HepG2 (cell line): ENCODE measurements around the gene EIF3B. TPM values are rescaled to one million over a fixed set of nuclear protein-coding genes. Genes with fewer than 3 reads are reported as not detected.
A peak's percentile ranks its signal among the peaks of the same experiment; 100 is the strongest.

Experiments
- BRD4 ChIP-seq: sonication (generic); formaldehyde crosslinking; IDR thresholded peaks from 2 replicates; pipeline ENCODE4 v1.4.0; 2020; ENCODE audit warnings: missing genetic modification reagents
- EHMT2 ChIP-seq: fragments of 200-600 bp; sonication (generic); IDR thresholded peaks from 2 replicates; pipeline ENCODE4 v1.7.0; 2017; ENCODE audit warnings: antibody characterized with exemption, low read depth, low read length, borderline replicate concordance
- ELF1 ChIP-seq: sonication (generic); formaldehyde crosslinking; IDR thresholded peaks from 2 replicates; pipeline ENCODE4 v1.4.0; 2020; ENCODE audit warnings: missing genetic modification reagents
- EP300 ChIP-seq, 3 experiments: sonication (generic) in 1 of 3; formaldehyde crosslinking in 1 of 3; IDR thresholded peaks; 2 replicates each; pipeline versions ENCODE4 v1.5.1 to v1.6.1; 2011 to 2020; ENCODE audit warnings: low read depth in 2 of 3, low read length in 2 of 3, borderline replicate concordance in 1 of 3, improper control_type of control experiment in 1 of 3, mild to moderate bottlenecking in 1 of 3, missing genetic modification reagents in 1 of 3, moderate library complexity in 1 of 3
- ESRRA ChIP-seq: sonication (generic); formaldehyde crosslinking; IDR thresholded peaks from 2 replicates; pipeline ENCODE4 v1.5.1; 2020; ENCODE audit warnings: mild to moderate bottlenecking, low read depth, missing genetic modification reagents
- HNRNPUL1 ChIP-seq: fragments of 200-400 bp; formaldehyde crosslinking; IDR thresholded peaks from 2 replicates; pipeline ENCODE4 v1.6.1; 2017; ENCODE audit warnings: low read depth, mild to moderate bottlenecking, low read length, moderate library complexity
- MBD4 ChIP-seq: IDR thresholded peaks from 2 replicates; pipeline ENCODE4 v1.6.1; 2012; ENCODE audit warnings: low read length, inconsistent platforms, borderline replicate concordance
- NFRKB ChIP-seq: fragments of 450-650 bp; IDR thresholded peaks from 2 replicates; pipeline ENCODE4 v1.6.1; 2017
- RAD51 ChIP-seq: fragments of 450-650 bp; IDR thresholded peaks from 2 replicates; pipeline ENCODE4 v1.6.1; 2016; ENCODE audit warnings: borderline replicate concordance
- SP140L ChIP-seq: sonication (generic); formaldehyde crosslinking; IDR thresholded peaks from 2 replicates; pipeline ENCODE4 v1.4.0; 2020; ENCODE audit warnings: missing genetic modification reagents, borderline replicate concordance
- TEAD2 ChIP-seq: sonication (generic); formaldehyde crosslinking; IDR thresholded peaks from 2 replicates; pipeline ENCODE4 v1.9.0; 2021; ENCODE audit warnings: missing genetic modification reagents
- ZBTB38 ChIP-seq: sonication (generic); formaldehyde crosslinking; IDR thresholded peaks from 2 replicates; pipeline ENCODE4 v1.5.1; 2020; ENCODE audit warnings: mild to moderate bottlenecking, missing genetic modification reagents
- ZNF121 ChIP-seq: sonication (generic); formaldehyde crosslinking; IDR thresholded peaks from 2 replicates; pipeline ENCODE4 v1.5.0; 2020; ENCODE audit warnings: mild to moderate bottlenecking, missing genetic modification reagents
- ZNF225 ChIP-seq: sonication (generic); formaldehyde crosslinking; IDR thresholded peaks from 2 replicates; pipeline ENCODE4 v1.4.0; 2020; ENCODE audit warnings: mild to moderate bottlenecking, missing genetic modification reagents
- ZNF367 ChIP-seq: sonication (generic); formaldehyde crosslinking; IDR thresholded peaks from 2 replicates; pipeline ENCODE4 v1.4.0; 2020; ENCODE audit warnings: missing genetic modification reagents, borderline replicate concordance
- ZNF556 ChIP-seq: sonication (generic); formaldehyde crosslinking; IDR thresholded peaks from 2 replicates; pipeline ENCODE4 v1.4.0; 2020; ENCODE audit warnings: mild to moderate bottlenecking, missing genetic modification reagents, borderline replicate concordance
- ZNF563 ChIP-seq: sonication (generic); formaldehyde crosslinking; IDR thresholded peaks from 2 replicates; pipeline ENCODE4 v1.8.0; 2022; ENCODE audit warnings: mild to moderate bottlenecking, moderate library complexity, missing genetic modification reagents
- ZNF616 ChIP-seq: sonication (generic); formaldehyde crosslinking; IDR thresholded peaks from 2 replicates; pipeline ENCODE4 v1.5.0; 2020; ENCODE audit warnings: low read depth, mild to moderate bottlenecking, missing genetic modification reagents
- ZNF775 ChIP-seq: sonication (generic); formaldehyde crosslinking; IDR thresholded peaks from 2 replicates; pipeline ENCODE4 v1.4.0; 2020; ENCODE audit warnings: missing genetic modification reagents, mild to moderate bottlenecking, moderate library complexity, borderline replicate concordance
- ZNF776 ChIP-seq: sonication (generic); formaldehyde crosslinking; IDR thresholded peaks from 2 replicates; pipeline ENCODE4 v1.4.0; 2020; ENCODE audit warnings: mild to moderate bottlenecking, missing genetic modification reagents
- polyA plus RNA-seq, 8 experiments: library from polyadenylated mRNA; depleted of rRNA in 3 of 8; stranded (reverse) in 7 of 8; unstranded in 1 of 8; fragments of >200 nt; fragmentation: Illumina TruSeq in 4 of 8; extraction: Trizol in 4 of 8; gene quantifications; 2 replicates each; pipeline versions ENCODE4 v1.2.1 to v1.2.3, GENCODE V29; 2011 to 2016; ENCODE audit warnings: low read depth in 4 of 8, missing spikeins in 1 of 8, mixed read lengths in 1 of 8; ENCODE audit not compliant: insufficient read depth in 1 of 8
- total RNA-seq, 5 experiments: library from RNA; depleted of rRNA; stranded (reverse); fragments of >200 nt; fragmentation: Illumina TruSeq; extraction: Trizol; gene quantifications; 2 replicates each; pipeline ENCODE4 v1.2.3, GENCODE V29; 2016; ENCODE audit warnings: low read depth in 1 of 5
- TF ChIP-seq, protein P1 (sequence below): sonication (generic); formaldehyde crosslinking; IDR thresholded peaks from 2 replicates; pipeline ENCODE4 v1.5.0; 2020; ENCODE audit warnings: missing genetic modification reagents, mild to moderate bottlenecking, borderline replicate concordance
- TF ChIP-seq, protein P2 (sequence below): sonication (generic); formaldehyde crosslinking; IDR thresholded peaks from 2 replicates; pipeline ENCODE4 v1.4.0; 2020; ENCODE audit warnings: mild to moderate bottlenecking, low read depth, missing genetic modification reagents
- TF ChIP-seq, protein P3 (sequence below): sonication (generic); formaldehyde crosslinking; IDR thresholded peaks from 2 replicates; pipeline ENCODE4 v1.4.0; 2020; ENCODE audit warnings: mild to moderate bottlenecking, missing genetic modification reagents
- TF ChIP-seq, protein P4 (sequence below): sonication (generic); formaldehyde crosslinking; IDR thresholded peaks from 2 replicates; pipeline ENCODE4 v1.4.0; 2020; ENCODE audit warnings: low read depth, mild to moderate bottlenecking, missing genetic modification reagents

The EIF3B gene
- total and polyA plus RNA-seq, 2 of the 13 experiments (the other 11 are each of a cell fraction or from before 2014, with no cell fraction given), result 92.2 to 241 TPM

DNA sequence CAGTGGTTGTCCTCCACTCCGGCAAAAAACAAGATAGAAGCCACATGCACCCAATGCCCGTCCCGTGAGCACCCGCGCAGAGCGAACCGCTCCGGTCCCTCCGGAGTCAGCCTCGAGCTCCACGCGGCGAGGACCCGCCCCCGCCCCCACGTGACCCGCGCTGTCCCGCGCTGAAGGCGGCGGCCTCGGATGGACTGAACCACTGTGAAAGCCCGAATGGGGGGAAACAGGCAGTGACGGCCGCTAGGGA, 766 bp upstream of the EIF3B start (continued):
- no peak for TF ChIP-seq EP300 (IDR thresholded peaks at IDR 0.05; ENCODE audit: low read depth in 2 of 2, low read length in 2 of 2)
- TF ChIP-seq EP300 (CRISPR knock-in tag; IDR thresholded peaks at IDR 0.05; ENCODE audit: borderline replicate concordance), result no peak
- TF ChIP-seq ZNF616 (CRISPR knock-in tag), result 0 out of 2 replicates have a peak, but pooled peaks have one; percentile 76
- no peak for TF ChIP-seq MBD4
- TF ChIP-seq SP140L (CRISPR knock-in tag), result 0 out of 2 replicates have a peak, but pooled peaks have one; percentile 48
- no peak for TF ChIP-seq ZNF556
- TF ChIP-seq, protein P1, sequence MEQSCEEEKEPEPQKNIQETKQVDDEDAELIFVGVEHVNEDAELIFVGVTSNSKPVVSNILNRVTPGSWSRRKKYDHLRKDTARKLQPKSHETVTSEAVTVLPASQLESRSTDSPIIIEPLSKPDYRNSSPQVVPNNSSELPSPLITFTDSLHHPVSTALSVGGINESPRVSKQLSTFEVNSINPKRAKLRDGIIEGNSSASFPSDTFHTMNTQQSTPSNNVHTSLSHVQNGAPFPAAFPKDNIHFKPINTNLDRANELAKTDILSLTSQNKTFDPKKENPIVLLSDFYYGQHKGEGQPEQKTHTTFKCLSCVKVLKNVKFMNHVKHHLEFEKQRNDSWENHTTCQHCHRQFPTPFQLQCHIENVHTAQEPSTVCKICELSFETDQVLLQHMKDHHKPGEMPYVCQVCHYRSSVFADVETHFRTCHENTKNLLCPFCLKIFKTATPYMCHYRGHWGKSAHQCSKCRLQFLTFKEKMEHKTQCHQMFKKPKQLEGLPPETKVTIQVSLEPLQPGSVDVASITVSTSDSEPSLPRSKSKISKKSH, result peak; percentile 91
- TF ChIP-seq ELF1 (CRISPR knock-in tag), result no peak
- TF ChIP-seq ZNF225 (CRISPR knock-in tag), result peak; percentile 84; the same call in 1 of the 2 replicates
- peak; percentile 93 for TF ChIP-seq ZNF563 (CRISPR knock-in tag)
- TF ChIP-seq, protein P2, sequence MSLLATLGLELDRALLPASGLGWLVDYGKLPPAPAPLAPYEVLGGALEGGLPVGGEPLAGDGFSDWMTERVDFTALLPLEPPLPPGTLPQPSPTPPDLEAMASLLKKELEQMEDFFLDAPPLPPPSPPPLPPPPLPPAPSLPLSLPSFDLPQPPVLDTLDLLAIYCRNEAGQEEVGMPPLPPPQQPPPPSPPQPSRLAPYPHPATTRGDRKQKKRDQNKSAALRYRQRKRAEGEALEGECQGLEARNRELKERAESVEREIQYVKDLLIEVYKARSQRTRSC (CRISPR knock-in tag), result no peak; the same call in 1 of the 2 replicates
- no peak for TF ChIP-seq ZNF121
- peak; percentile 79; the same call in 1 of the 2 replicates for TF ChIP-seq TEAD2
- TF ChIP-seq ZNF367 (CRISPR knock-in tag), result peak; percentile 84; the same call in 1 of the 2 replicates
- TF ChIP-seq, protein P3, sequence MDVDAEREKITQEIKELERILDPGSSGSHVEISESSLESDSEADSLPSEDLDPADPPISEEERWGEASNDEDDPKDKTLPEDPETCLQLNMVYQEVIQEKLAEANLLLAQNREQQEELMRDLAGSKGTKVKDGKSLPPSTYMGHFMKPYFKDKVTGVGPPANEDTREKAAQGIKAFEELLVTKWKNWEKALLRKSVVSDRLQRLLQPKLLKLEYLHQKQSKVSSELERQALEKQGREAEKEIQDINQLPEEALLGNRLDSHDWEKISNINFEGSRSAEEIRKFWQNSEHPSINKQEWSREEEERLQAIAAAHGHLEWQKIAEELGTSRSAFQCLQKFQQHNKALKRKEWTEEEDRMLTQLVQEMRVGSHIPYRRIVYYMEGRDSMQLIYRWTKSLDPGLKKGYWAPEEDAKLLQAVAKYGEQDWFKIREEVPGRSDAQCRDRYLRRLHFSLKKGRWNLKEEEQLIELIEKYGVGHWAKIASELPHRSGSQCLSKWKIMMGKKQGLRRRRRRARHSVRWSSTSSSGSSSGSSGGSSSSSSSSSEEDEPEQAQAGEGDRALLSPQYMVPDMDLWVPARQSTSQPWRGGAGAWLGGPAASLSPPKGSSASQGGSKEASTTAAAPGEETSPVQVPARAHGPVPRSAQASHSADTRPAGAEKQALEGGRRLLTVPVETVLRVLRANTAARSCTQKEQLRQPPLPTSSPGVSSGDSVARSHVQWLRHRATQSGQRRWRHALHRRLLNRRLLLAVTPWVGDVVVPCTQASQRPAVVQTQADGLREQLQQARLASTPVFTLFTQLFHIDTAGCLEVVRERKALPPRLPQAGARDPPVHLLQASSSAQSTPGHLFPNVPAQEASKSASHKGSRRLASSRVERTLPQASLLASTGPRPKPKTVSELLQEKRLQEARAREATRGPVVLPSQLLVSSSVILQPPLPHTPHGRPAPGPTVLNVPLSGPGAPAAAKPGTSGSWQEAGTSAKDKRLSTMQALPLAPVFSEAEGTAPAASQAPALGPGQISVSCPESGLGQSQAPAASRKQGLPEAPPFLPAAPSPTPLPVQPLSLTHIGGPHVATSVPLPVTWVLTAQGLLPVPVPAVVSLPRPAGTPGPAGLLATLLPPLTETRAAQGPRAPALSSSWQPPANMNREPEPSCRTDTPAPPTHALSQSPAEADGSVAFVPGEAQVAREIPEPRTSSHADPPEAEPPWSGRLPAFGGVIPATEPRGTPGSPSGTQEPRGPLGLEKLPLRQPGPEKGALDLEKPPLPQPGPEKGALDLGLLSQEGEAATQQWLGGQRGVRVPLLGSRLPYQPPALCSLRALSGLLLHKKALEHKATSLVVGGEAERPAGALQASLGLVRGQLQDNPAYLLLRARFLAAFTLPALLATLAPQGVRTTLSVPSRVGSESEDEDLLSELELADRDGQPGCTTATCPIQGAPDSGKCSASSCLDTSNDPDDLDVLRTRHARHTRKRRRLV (CRISPR knock-in tag), result no peak
- TF ChIP-seq, protein P4, sequence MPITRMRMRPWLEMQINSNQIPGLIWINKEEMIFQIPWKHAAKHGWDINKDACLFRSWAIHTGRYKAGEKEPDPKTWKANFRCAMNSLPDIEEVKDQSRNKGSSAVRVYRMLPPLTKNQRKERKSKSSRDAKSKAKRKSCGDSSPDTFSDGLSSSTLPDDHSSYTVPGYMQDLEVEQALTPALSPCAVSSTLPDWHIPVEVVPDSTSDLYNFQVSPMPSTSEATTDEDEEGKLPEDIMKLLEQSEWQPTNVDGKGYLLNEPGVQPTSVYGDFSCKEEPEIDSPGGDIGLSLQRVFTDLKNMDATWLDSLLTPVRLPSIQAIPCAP (CRISPR knock-in tag), result no peak
- no peak for TF ChIP-seq EHMT2
- no peak; the same call in 1 of the 2 replicates for TF ChIP-seq ZNF776 (CRISPR knock-in tag)
- TF ChIP-seq ESRRA (CRISPR knock-in tag), result no peak
- peak; percentile 19; the same call in 1 of the 2 replicates for TF ChIP-seq ZBTB38
- no peak; the same call in 1 of the 2 replicates for TF ChIP-seq ZNF775 (CRISPR knock-in tag)
- peak; percentile 66 for TF ChIP-seq BRD4 (CRISPR knock-in tag)
- TF ChIP-seq RAD51, result peak; percentile 88
- TF ChIP-seq NFRKB, result no peak
- no peak for TF ChIP-seq HNRNPUL1
